Stomach (tissue), 9 donors: Measurements from ENCODE around the gene INVS. TPM values are rescaled to one million over a fixed set of nuclear protein-coding genes. Genes with fewer than 3 reads are reported as not detected.

ENCODE experiments used
- DNase-seq, 2 donors: peaks; one replicate each; pipeline versions ENCODE4 v3.0.0 to v3.0.0-alpha.2; 2013 to 2019
- H3K27ac ChIP-seq, 5 donors: fragments of 200-600 bp in 4 of 5; sonication (generic) in 4 of 5; one replicate each; pipeline ENCODE4 v1.5.1; 2013 to 2019; ENCODE audit warnings: mild to moderate bottlenecking in 1 of 5, moderate library complexity in 1 of 5
- H3K27me3 ChIP-seq, 3 donors: fragments of 200-600 bp; sonication (generic); one replicate each; pipeline ENCODE4 v1.5.1; 2017 to 2019; ENCODE audit warnings: mixed run types in 1 of 3
- H3K36me3 ChIP-seq, 4 donors: fragments of 200-600 bp; sonication (generic); 1 replicate in 3 of 4; 2 replicates in 1 of 4; pipeline ENCODE4 v1.5.1; 2016 to 2019
- H3K4me1 ChIP-seq, 4 donors: fragments of 200-600 bp; sonication (generic); one replicate each; pipeline ENCODE4 v1.5.1; 2016 to 2019
- H3K4me3 ChIP-seq, 4 donors: fragments of 200-600 bp; sonication (generic) in 3 of 4; one replicate each; pipeline ENCODE4 v1.5.1; 2016 to 2019; ENCODE audit warnings: mild to moderate bottlenecking in 1 of 4
- H3K9me3 ChIP-seq, 4 donors: fragments of 200-600 bp; sonication (generic); one replicate each; pipeline ENCODE4 v1.5.1; 2016 to 2019
- CTCF ChIP-seq, 7 experiments: fragments of 450-650 bp in 4 of 7; fragments of 200-600 bp in 3 of 7; sonication (generic) in 3 of 7; IDR thresholded peaks; one replicate each; pipeline ENCODE4 v1.5.1; 2016 to 2019; ENCODE audit warnings: antibody characterized with exemption in 7 of 7, control low read depth in 2 of 7, mild to moderate bottlenecking in 1 of 7
- EP300 ChIP-seq: sonication (generic); formaldehyde crosslinking; IDR thresholded peaks from one replicate; pipeline ENCODE4 v1.6.1; 2017; ENCODE audit warnings: antibody characterized with exemption
- POLR2A ChIP-seq, 4 donors: fragments of 450-650 bp; IDR thresholded peaks; one replicate each; pipeline ENCODE4 v1.6.1; 2016; ENCODE audit warnings: antibody characterized with exemption in 4 of 4, control low read depth in 2 of 4, mild to moderate bottlenecking in 1 of 4, moderate library complexity in 1 of 4
- POLR2AphosphoS5 ChIP-seq, 3 donors: sonication (generic); formaldehyde crosslinking; IDR thresholded peaks; one replicate each; pipeline ENCODE4 v1.6.1; 2016; ENCODE audit warnings: antibody characterized with exemption in 3 of 3
- WGBS, 5 donors: extraction: QIAGEN DNeasy Blood & Tissue Kit in 3 of 5; methylation state at CpG; one replicate each; pipeline versions ENCODE4 v1.1.5 to v1.1.7; 2013 to 2018; 5-methylcytosine and 5-hydroxymethylcytosine counted together
- intact Hi-C: fragments of 100-400 bp; cut with DNase I; formaldehyde crosslinking; loops from one replicate; pipeline ENCODE4 v1.15.1; 2023; ENCODE audit warnings: low total_unique reads
- polyA plus RNA-seq, 3 donors: library from polyadenylated mRNA; stranded (reverse); fragments of 200-250 nt; gene quantifications; one replicate each; pipeline ENCODE4 v1.2.3, GENCODE V29; 2013
- total RNA-seq, 5 donors: library from RNA; depleted of rRNA; stranded (reverse); fragments of >200 nt; gene quantifications; one replicate each; pipeline versions ENCODE4 v1.1.0 to v1.2.3, GENCODE V29; 2014 to 2016
- donor health status: healthy with polysubstance abuse.
- donor health status: Bipolar disorder and iron deficiency.
- donor health status: healthy.

Gene INVS
- total and polyA plus RNA-seq, 8 donors, result 3.1 to 54.5 (median 16.7) TPM

GRCh38 chr9:100306283-100306682 lies 207.2 kb downstream of the INVS start:
- H3K27me3 ChIP-seq, result no peaks in the 10 kb centered on the region
- H3K9me3 ChIP-seq, result no peaks in the 10 kb centered on the region
- WGBS, 5 donors, result 93 to 100% (median 100%) methylated on average over 1 of the region's 1 CpG
- peaks cover 0 to 7% (median 0%) of the 10 kb centered on the region in 4 donors for H3K4me1 ChIP-seq
- H3K4me3 ChIP-seq, result no peak overlapping the region
- H3K27ac ChIP-seq, result no peak overlapping the region
- intact Hi-C loops, result no loop called here
- DNase-seq, result no peak
- H3K36me3 ChIP-seq, result peaks cover 5 to 93% (median 80%) of the 10 kb centered on the region in 4 donors
- no peak for TF ChIP-seq POLR2A (IDR thresholded peaks at IDR 0.05)
- TF ChIP-seq POLR2AphosphoS5 (IDR thresholded peaks at IDR 0.05), result no peak
- no peak for TF ChIP-seq CTCF (IDR thresholded peaks at IDR 0.05)
- no peak for TF ChIP-seq EP300

GRCh38 chr9:100307080-100307479 lies 208.0 kb downstream of the INVS start:
- Histone ChIP-seq H3K36me3 (peaks cover 2 to 87% (median 73%) of the 10 kb centered on the region in 4 donors), H3K4me1 (peaks cover 0 to 7% (median 0%) of the 10 kb centered on the region in 4 donors), H3K27me3 (no peaks in the 10 kb centered on the region), H3K4me3 (no peak overlapping the region), H3K9me3 (no peaks in the 10 kb centered on the region), H3K27ac (no peak overlapping the region)
- WGBS, 5 donors, result 58 to 77% (median 66%) methylated on average over 2 of the region's 2 CpGs
- no peak for TF ChIP-seq POLR2A (IDR thresholded peaks at IDR 0.05)
- no peak for TF ChIP-seq POLR2AphosphoS5 (IDR thresholded peaks at IDR 0.05)
- no peak for TF ChIP-seq EP300
- TF ChIP-seq CTCF (IDR thresholded peaks at IDR 0.05), result no peak
- intact Hi-C loops, result no loop called here
- DNase-seq, result no peak

GRCh38 chr9:100308965-100309564 lies 210.0 kb downstream of the INVS start:
- TF ChIP-seq EP300, result no peak
- TF ChIP-seq POLR2A (IDR thresholded peaks at IDR 0.05), result no peak
- TF ChIP-seq CTCF (IDR thresholded peaks at IDR 0.05), result no peak
- TF ChIP-seq POLR2AphosphoS5 (IDR thresholded peaks at IDR 0.05), result no peak
- DNase-seq, result no peak
- 50 to 69% (median 67%) methylated on average over 1 of the region's 1 CpG for WGBS, 5 donors
- H3K36me3 ChIP-seq, result peaks cover 2 to 71% (median 59%) of the 10 kb centered on the region in 4 donors
- peaks cover 0 to 7% (median 0%) of the 10 kb centered on the region in 4 donors for H3K4me1 ChIP-seq
- no peaks in the 10 kb centered on the region for H3K9me3 ChIP-seq
- intact Hi-C loops, result no loop called here
- no peak overlapping the region for H3K4me3 ChIP-seq
- H3K27me3 ChIP-seq, result no peaks in the 10 kb centered on the region
- H3K27ac ChIP-seq, result no peak overlapping the region

GRCh38 chr9:100309992-100310391 lies 210.9 kb downstream of the INVS start:
- intact Hi-C loops, result no loop called here
- H3K4me1 ChIP-seq, result peaks cover 0 to 7% (median 0%) of the 10 kb centered on the region in 4 donors
- H3K4me3 ChIP-seq, result no peak overlapping the region
- TF ChIP-seq POLR2AphosphoS5 (IDR thresholded peaks at IDR 0.05), result no peak
- TF ChIP-seq CTCF (IDR thresholded peaks at IDR 0.05), result no peak
- TF ChIP-seq POLR2A (IDR thresholded peaks at IDR 0.05), result no peak
- TF ChIP-seq EP300, result no peak
- H3K9me3 ChIP-seq, result no peaks in the 10 kb centered on the region
- H3K27ac ChIP-seq, result no peak overlapping the region
- H3K27me3 ChIP-seq, result no peaks in the 10 kb centered on the region
- 80 to 93% (median 88%) methylated on average over 2 of the region's 2 CpGs for WGBS, 5 donors
- DNase-seq, result no peak
- H3K36me3 ChIP-seq, result peaks cover 2 to 62% (median 49%) of the 10 kb centered on the region in 4 donors
